Measurements from ENCODE around the gene TMEM59.
"Not testable (repeated sequence)": the region's sequence is repeated elsewhere in the genome, so short reads cannot be mapped to it uniquely, and the experiment has no call there.

The TMEM59 gene

DNA sequence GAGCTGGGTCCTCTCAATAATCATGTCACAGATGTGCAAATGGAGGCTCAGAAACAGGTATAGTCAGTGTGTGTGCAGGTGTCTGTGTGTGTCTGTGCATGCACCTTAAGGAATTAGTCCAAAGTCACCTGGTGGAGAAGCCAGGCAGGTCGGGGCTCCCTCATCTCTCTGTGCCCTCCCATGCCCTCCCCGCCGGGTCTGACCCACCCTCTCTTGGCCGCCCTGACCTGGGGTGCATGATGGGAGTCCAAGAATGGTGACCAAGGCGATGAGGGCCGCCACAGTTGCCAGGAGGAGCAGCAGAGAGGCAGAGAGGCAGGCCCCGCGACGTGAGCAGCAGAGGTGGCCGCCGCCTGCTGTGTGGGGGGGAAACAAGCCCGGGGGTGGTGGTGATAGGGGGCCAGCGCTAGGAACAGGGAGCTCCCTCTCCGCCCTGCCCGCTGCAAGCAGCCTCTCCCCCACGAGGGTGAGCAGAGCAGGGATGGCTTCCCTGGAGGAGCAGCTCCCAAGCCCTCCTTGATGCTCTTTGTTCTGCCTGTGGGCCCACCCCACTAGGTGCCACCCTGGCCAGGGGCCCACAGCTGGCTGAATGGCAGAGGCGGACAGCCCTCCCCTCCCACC lies 38.9 kb downstream of the TMEM59 start:
- FAIRE-seq: no peak
- no peak for DNase-seq (ENCODE audit: insufficient read length, low spot score)

DNA sequence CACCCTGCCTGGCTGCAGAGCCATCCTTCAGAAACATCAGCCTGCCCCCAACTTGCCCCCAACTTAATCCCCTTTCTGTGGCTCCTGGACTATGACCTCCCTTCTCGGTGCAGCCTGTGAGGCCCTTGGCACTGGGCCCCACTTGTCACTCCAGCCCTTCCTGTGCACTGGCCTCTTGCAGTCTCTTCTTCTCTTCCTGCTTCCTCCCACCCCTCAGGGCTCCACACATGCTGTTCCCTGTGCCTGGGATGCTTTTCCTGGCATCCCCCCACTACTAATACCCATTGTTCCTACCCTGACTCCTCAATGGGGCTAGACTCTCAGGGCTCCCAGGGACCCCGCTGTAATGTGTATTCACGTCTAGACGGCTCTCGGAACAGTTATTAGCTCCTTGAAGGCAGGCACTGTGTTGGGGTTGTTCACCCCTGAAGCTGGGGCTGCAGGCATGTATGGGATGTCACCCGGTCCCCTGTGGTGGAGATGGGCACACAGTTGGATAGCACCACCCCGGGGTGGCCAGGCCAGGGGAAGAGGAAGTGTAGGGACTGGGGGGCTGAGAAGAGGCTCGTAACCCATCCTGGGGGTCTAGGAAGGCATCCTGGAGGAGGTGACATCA lies 39.5 kb downstream of the TMEM59 start:
- DNase-seq (ENCODE audit: insufficient read length, low spot score) (no peak), FAIRE-seq (no peak)

DNA sequence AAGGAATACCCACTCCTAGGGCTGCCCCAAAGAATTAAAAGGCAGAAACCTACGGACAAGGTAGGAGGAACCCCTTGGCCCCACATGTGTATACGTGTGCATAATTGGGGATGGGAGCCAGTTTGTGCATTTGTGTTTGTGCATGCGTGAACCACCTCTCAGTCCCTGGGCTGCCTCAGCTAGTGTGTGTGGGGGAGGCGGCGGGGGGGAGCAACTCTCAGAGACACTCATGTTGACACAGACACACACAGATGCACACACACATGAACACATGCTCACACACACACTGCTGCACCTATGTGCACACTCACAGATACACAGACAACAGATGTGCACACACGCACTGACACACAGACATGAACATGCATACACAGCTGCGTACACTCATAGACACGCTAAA lies 40.1 kb downstream of the TMEM59 start:
- no peak for DNase-seq (ENCODE audit: insufficient read length, low spot score)
- FAIRE-seq: no peak

DNA sequence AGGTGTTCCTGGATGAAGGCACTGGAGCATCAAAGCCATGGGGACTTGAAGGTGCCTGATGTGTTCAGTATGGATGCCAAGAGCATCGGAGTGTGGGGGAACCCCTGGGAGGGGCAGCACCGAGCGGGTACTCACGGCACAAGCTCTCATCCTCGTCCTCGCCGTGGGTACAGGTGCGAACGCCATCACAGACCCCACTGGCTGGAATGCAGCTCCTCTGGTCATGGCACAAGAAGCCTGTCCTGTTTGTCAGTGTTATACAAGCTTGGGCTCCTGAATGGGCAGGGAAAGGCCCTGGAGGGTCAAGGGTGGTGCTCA lies 41.0 kb downstream of the TMEM59 start:
- DNase-seq (ENCODE audit: insufficient read length, low spot score) (no peak), FAIRE-seq (no peak)

DNA sequence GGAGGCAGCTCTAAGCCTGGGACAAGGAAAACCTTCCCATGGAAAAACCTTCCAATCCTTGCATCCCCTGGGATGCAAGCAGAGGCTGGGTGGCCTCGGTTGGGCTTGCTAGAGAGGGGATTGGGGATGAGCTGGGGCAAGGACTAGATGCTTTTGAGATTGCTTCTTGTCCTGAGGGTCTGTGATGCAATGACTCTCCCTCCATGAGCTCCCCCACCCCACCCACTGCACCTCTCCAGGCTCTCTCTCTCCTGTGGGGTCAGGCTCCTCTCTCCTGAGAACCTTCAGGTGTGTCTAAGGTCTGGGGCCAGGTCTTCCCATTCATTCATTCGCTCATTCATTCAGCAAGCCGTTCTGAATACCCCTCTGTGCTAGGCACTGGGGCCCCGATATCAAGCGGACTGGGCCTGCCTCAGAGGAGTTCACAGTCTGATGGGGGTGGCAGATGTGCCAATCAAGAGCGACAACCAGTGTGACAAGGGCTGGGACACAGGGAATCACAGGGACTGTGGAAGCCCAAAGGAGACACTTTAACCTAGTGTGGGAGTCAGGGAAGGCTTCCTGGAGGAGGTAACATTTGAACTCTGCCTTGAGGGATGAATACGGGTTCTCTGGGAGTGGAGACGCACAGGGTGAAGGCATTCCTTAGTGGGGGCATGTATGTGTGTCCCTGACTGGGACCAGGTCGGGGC lies 41.5 kb downstream of the TMEM59 start:
- DNase-seq (ENCODE audit: insufficient read length, low spot score): no peak
- no peak for FAIRE-seq

DNA sequence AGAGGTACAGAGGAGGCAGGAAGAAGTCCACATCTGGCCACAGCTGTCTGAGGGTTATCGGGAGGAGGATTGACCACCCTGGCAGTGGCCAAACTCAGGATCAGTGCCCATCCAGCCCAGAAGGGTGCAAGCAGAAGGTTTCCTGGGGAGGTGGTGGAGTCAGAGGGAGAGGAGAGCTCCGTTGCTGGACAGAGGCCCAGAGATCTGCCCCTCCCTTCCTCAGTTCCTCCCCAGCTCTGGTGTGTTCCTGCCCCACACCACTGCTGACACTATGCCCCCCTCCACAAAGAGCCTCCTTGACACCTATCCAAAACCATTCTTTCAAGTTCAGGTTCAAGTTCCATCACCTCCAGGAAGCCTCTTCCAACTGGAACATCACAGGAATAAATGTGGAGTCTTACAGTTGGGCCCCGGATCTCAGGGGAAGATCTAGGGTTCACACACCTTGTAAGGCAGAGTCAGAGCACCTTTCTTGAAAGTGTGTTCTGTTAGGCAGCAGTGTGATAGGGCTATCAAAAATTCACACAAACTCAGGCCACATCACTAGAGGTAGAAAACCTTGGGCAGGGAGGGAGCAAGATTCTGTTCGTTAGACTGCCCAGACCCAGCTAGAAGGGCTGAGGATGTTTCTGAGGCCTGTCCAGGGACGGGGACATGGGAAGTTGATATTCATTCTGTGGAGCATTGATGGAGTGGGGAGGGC lies 42.4 kb downstream of the TMEM59 start:
- DNase-seq (ENCODE audit: insufficient read length, low spot score) (no peak), FAIRE-seq (no peak)

DNA sequence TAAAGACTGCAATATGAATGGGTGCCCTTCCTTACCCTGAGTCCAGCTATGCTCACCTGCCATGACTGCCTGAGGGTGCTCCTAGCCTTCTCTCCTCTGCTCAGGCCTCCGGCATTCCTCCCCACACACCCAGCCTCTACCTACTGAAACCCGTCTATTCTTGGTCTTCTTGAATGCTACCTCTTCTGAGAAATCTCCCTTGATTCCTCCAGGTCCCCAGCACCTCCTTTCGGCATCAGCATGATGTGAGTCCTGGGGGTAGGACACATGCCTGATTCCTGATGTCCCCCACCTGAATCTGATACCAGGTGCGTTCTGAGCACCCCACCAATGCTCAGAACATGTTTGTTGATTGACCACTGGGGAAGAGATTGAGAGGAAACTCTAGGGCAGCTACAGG lies 43.6 kb downstream of the TMEM59 start:
- DNase-seq (ENCODE audit: insufficient read length, low spot score) (no peak), FAIRE-seq (no peak)

DNA sequence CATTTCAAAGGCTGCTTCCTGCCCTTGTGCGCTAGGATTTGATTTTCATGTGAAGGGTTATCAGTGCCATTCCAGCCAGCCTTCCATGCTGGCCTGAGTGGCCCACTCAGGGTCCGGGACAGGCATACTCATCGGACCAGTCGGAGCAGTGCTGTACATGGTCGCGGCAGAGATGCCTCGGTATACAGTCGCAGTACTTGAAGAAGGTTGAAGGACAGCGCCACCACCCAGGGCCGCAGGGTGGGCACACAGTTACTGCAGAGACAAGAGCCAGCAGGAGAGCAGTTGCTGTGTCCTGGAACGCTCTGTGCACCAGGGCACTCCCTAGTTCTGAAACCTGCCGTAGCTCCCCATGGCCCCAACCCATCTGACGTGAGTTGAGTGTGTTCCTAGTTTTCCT lies 44.1 kb downstream of the TMEM59 start:
- DNase-seq (ENCODE audit: insufficient read length, low spot score) (no peak), FAIRE-seq (no peak)

DNA sequence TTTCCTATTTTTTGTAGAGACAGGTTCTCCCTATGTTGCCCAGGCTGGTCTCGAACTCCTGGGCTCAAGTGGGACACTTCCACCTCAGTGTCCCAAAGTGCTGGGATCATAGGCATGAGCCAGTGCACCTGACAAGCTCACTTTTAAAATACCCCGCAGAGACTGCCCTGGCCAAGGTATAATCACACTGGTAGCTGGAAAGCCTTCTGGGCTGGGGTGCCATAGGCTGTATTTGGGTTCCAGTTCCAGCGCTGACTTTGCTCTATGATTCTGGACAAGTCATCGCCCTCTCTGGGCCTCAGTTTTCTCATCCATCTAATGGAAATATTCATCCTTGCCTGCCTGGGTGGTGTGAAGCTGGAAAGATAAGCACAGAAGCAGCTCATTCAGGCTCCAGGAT lies 45.4 kb downstream of the TMEM59 start:
- DNase-seq (ENCODE audit: insufficient read length, low spot score) (no peak), FAIRE-seq (no peak)

DNA sequence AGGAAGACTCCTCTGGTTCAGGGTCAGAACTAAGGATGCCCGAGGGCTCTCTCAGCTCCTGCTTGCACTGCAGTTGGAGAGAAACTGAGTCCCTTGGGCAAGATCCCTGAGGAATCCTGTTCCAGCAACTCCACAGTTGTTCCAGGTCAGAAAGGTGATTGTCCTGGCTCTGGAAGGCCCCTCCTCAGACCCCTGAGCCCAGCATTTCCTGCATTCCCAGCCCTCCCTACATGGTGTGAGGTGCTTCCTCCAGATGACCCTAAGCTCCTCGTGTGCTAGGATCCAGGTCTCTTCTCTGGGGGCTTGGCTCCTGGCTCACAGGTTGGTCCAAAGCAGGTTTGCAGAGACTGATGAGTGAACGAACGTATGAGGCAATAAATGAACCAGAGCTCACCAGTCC lies 46.5 kb downstream of the TMEM59 start:
- FAIRE-seq: no peak
- DNase-seq (ENCODE audit: insufficient read length, low spot score): no peak

DNA sequence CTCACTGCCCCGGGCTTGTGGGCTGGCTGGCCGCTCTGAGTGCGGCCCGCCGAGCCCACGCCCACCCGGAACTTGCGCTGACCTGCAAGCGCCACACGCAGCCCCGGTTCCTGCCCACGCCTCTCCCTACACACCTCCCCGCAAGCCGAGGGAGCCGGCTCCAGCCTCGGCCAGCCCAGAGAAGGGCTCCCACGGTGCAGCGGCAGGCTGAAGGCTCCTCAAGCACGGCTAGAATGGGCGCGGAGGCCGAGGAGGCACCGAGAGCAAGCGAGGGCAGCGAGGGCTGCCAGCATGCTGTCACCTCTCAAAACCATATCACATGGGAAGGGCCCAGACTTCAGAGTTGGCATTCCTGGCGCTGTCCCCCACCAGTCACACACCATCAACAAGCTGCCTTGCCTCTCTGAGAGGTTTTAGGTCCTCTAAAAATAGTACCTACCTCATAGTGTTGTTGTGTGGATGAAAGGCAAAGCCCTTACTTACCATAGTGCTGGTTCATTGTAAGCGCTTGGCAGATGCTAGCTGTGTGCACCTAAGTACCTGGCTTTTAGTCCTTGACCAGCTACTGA lies 48.4 kb downstream of the TMEM59 start:
- FAIRE-seq (no peak), DNase-seq (ENCODE audit: insufficient read length, low spot score) (no peak)

DNA sequence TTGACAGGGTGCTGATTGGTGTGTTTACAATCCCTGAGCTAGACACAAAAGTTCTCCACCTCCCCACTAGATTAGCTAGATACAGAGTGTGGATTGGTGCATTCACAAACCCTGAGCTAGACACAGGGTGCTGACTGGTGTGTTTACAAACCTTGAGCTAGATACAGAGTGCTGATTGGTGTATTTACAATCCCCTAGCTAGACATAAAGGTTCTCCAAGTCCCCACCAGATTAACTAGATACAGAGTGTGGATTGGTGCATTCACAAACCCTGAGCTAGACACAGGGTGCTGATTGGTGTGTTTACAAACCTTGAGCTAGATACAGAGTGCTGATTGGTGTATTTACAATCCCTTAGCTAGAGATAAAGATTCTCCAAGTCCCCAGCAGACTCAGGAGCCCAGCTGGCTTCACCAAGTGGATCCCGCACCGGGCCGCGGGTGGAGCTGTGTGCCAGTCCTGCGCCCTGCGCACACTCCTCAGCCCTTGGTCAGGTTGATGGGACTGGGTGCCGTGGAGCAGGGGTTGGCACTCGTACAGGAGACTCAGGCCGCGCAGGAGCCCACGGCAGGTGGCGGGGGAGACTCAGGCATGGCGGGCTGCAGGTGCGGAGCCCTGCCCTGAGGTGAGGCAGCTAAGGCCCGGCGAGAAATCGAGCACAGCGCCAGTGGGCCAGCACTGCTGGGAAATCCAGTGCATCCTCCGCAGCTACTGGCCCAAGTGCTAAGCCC lies 49.1 kb downstream of the TMEM59 start:
- not testable (repeated sequence) for DNase-seq (ENCODE audit: insufficient read length, low spot score); FAIRE-seq

DNA sequence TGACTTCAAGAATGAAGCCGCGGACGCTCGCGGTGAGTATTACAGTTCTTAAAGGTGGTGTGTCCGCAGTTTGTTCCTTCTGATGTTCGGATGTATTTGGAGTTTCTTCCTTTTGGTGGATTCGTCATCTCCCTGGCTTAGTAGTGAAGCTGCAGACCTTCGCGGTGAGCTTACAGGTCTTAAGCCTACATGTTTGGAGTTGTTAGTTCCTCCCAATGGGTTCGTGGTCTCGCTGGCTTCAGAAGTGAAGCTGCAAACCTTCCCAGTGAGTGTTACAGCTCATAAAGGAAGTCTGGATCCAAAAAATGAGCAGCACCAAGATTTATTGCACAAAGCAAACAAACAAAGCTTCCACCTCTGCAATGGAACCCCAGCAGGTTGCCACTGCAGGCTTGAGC lies 49.8 kb downstream of the TMEM59 start:
- FAIRE-seq (no peak), DNase-seq (ENCODE audit: insufficient read length, low spot score) (no peak)

DNA sequence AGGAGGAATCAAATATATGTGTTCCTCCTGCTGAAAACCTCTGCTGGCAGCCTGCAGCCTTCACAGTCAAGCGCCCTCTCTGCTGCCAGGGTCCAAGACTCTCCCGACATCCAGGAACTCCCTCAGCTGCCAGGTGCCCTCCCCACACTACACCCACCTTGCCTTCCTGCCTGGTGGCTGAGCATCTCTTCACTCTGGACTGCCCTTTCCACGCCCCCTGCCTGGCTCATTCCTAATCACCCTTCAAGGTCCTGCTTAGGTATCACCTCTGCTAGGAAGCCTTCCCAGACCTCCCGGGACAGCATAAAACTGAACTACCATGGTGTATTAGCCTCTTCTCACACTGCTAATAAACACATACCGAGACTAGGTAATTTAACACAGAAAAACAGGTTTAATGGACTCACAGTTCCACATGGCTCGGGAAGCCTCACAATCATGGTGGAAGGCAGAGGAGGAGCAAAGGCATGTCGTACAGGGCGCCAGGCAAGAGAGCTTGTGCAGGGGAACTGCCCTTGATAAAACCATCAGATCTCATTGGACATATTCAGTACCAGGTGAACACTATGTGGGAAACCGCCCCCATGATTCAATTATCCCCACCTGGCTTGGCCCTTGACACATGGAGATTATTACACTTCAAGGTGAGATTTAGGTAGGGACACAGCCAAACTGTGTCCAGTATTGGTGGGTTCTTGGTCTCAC lies 50.3 kb downstream of the TMEM59 start:
- no peak for FAIRE-seq
- DNase-seq (ENCODE audit: insufficient read length, low spot score): no peak

DNA sequence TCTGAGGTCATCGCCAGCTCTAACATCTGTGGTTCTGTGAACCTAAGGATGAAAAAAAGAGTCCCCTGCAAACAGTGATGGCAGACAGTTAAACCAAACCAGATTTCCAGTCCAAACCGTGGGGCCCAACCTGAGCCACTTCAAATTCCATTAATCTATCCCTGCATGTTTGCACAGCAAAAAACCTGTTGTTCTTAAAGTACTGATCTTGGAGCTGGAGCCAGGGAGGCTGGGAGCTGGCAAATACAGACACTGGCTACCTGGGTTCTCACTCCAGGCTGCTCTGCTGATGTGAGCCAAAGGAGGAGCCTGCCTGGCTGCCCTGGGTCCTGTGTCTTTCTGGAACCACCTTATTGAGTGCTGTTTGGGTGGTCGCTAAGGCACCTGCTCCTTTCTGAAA lies 51.4 kb downstream of the TMEM59 start:
- DNase-seq (ENCODE audit: insufficient read length, low spot score): no peak
- FAIRE-seq: no peak

DNA sequence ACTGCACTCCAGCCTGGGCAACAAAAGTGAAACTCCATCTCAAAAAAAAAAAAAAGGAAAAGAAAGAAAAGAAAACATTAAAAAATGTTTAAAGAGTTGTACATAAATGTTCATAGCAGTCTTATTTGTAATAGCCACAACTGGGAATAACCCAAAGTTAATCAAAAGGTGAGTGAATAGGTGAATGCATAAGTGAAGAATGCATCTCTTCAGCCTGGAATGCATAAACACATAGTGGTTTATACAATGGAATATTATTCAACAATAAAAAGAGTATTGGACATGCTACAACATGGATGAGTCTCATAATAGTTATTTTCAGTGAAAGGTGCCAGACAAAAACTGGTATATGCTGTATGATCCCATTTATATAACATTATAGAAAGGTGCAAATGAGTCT lies 53.1 kb downstream of the TMEM59 start:
- FAIRE-seq (no peak), DNase-seq (ENCODE audit: insufficient read length, low spot score) (no peak)

DNA sequence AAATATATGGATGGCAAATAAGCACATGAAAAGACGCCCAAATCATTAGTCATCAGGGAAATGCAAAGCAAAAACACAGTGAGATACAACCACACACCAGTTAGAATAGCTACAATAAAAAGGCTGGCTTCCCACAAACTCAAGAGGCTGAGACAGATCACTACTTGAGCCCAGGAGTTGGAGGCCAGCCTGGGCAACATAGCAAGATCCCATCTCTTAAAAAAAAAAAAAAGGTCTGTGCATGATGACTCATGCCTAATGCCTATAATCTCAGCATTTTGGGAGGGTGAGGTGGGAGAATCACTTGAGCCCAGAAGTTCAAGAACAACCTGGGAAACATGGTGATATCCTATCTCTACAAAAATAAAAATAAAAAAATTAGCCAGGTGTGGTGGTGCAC lies 54.8 kb downstream of the TMEM59 start:
- FAIRE-seq (no peak), DNase-seq (ENCODE audit: insufficient read length, low spot score) (no peak)

DNA sequence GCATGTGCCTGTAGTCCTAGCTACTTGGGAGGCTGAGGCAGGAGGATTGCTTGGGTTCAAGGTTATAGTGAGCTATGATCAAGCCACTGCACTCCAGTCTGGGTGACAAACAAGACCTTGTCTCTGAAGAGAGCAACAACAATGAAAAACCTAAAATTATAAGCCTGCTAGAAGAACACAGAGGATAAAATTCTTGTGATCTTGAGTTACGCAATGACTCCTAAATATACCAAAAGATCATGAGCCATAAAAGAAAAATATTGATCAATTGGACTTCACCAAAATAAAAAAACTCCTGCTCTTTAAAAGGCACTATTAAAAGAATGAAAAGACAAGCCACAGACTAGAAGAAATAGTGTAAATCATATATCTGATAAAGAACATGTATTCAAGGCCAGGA lies 57.3 kb downstream of the TMEM59 start:
- FAIRE-seq (no peak), DNase-seq (ENCODE audit: insufficient read length, low spot score) (no peak)

DNA sequence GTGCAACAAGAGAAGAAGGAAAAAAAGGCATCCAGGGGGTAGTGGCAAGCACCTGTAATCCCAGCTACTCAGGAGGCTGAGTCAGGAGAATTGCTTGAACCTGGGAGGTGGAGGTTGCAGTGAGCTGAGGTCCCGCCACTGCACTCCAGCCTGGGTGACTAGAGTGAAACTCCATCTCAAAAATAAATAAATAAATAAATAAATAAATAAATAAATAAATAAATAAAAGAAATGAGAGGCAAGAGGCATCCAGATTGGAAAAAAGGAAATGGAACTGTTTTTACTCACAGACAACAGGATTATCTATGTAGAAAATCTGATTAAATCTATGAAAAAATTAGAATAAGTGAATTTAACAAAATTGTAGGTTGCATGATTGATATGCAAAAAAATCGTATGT lies 58.5 kb downstream of the TMEM59 start:
- FAIRE-seq; DNase-seq (ENCODE audit: insufficient read length, low spot score): not testable (repeated sequence)

All from GM19239 (cell line).